K562 (cell line): ENCODE measurements around the gene GLB1L3.

Source experiments
- BCL6 ChIP-seq: fragments of 250-450 bp; sonication (Bioruptor Pico); IDR thresholded peaks from 2 replicates; pipeline ENCODE4 v1.4.0; 2020
- CBX3 ChIP-seq, 2 experiments: IDR thresholded peaks; 1 replicate in 1 of 2; 2 replicates in 1 of 2; pipeline ENCODE4 v1.6.1; 2012; ENCODE audit warnings: inconsistent platforms in 2 of 2, low read length in 2 of 2, borderline replicate concordance in 1 of 2, control low read depth in 1 of 2
- ERF ChIP-seq: fragments of 450-650 bp; formaldehyde crosslinking; IDR thresholded peaks from 2 replicates; pipeline ENCODE4 v1.4.0; 2020; ENCODE audit warnings: mild to moderate bottlenecking, mixed read lengths
- NFRKB ChIP-seq: fragments of 450-650 bp; IDR thresholded peaks from 2 replicates; pipeline ENCODE4 v1.6.1; 2016; ENCODE audit warnings: low read depth
- RBM22 ChIP-seq: fragments of 200-400 bp; formaldehyde crosslinking; IDR thresholded peaks from 2 replicates; pipeline ENCODE4 v1.6.1; 2018; ENCODE audit warnings: low read length, low read depth; ENCODE audit not compliant: poor library complexity, severe bottlenecking
- TCF3 ChIP-seq: sonication (generic); formaldehyde crosslinking; IDR thresholded peaks from 2 replicates; pipeline ENCODE4 v1.4.0; 2020; ENCODE audit warnings: mild to moderate bottlenecking, missing genetic modification reagents
- ZNF12 ChIP-seq: sonication (generic); formaldehyde crosslinking; IDR thresholded peaks from 2 replicates; pipeline ENCODE4 v1.4.0; 2020; ENCODE audit warnings: mild to moderate bottlenecking, missing genetic modification reagents
- TF ChIP-seq, protein P1 (sequence below), 2 experiments: fragments of 450-650 bp in 1 of 2; sonication (generic) in 1 of 2; formaldehyde crosslinking in 1 of 2; IDR thresholded peaks in 1 of 2; conservative IDR thresholded peaks in 1 of 2; 2 replicates each; pipeline versions ENCODE4 v1.6.1 to v1.8.1; 2016 to 2023; ENCODE audit warnings: mild to moderate bottlenecking in 2 of 2, moderate library complexity in 2 of 2, inconsistent platforms in 1 of 2, missing genetic modification reagents in 1 of 2

DNA sequence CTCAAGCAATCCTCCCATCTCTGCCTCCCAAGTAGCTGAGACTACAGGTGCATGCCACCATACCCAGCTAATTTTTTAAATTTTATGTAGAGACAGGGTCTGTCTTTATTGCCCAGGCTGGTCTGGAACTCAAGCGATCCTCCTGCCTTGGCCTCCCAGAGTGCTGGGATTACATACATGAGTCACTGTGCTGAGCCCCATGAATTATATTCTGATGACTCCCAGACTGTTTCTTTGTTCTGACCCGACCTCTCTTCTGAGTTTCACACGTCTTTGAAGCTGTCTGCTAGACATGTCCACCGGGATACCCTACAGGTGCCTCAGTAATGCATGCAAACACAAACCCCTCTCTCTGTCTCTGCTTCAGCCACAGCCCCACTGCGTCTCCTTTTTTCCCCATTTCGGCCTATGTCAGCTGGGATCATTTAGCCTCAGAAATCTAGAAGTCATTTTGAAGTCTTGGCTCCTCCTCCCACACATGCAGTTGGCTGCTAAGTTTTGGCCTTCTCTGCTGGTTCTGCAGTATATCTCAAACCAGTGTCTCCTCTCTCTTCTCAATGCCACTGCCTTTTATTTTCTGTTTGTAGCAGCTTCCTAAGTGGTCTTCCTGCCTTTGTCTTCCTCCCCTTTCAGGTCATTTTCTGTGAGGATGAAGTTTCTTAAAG is 46.9 kb upstream of the GLB1L3 start:
- no peak for TF ChIP-seq RBM22
- TF ChIP-seq BCL6 (CRISPR knock-in tag) = no peak
- TF ChIP-seq ZNF12 (CRISPR knock-in tag) = no peak
- TF ChIP-seq CBX3 (IDR thresholded peaks at IDR 0.05; ENCODE audit: borderline replicate concordance in 1 of 2, low read length in 2 of 2) = no peak
- TF ChIP-seq NFRKB = no peak
- TF ChIP-seq, protein P1, sequence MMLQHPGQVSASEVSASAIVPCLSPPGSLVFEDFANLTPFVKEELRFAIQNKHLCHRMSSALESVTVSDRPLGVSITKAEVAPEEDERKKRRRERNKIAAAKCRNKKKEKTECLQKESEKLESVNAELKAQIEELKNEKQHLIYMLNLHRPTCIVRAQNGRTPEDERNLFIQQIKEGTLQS (IDR thresholded peaks at IDR 0.05) = no peak
- TF ChIP-seq, protein P1 (CRISPR knock-in tag; conservative IDR thresholded peaks at IDR 0.05) = no peak
- TF ChIP-seq TCF3 (CRISPR knock-in tag) = no peak
- TF ChIP-seq ERF (CRISPR knock-in tag) = no peak
